Keratinocyte (primary cell): ENCODE measurements around the gene SLC16A7.

Experiments used
- EZH2 ChIP-seq: IDR thresholded peaks from one replicate; pipeline ENCODE4 v1.6.1; 2012; ENCODE audit warnings: inconsistent platforms, mild to moderate bottlenecking, low read length, moderate library complexity
- TF ChIP-seq, protein P1 (sequence below), 3 experiments: IDR thresholded peaks in 1 of 3; conservative IDR thresholded peaks in 1 of 3; optimal IDR thresholded peaks in 1 of 3; 2 replicates in 2 of 3; 3 replicates in 1 of 3; pipeline versions ENCODE3 to v1.5.1; 2011; ENCODE audit warnings: low read length in 3 of 3, mild to moderate bottlenecking in 3 of 3, moderate library complexity in 2 of 3, control low read depth in 1 of 3, inconsistent platforms in 1 of 3; ENCODE audit not compliant: insufficient read depth in 2 of 3; ENCODE audit errors: extremely low read depth in 1 of 3

DNA sequence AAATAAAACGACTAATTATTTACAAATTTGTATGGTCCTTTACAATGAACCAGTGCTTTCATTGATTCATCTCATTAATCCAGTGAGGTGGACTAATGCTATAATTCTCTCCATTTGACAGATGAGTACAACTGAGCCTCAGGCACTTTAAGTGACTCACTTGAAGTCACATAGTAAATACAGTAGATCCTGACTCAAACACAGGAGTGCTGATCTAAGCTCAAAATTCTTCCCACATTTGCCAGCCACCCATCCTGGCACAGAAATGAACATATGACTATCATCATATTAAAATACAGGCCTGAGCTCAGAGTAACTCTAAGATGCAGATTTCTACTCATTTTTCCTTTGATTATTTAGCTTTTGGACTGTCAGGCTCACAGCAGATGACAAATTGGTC, 30.6 kb downstream of the SLC16A7 start:
- TF ChIP-seq, protein P1, sequence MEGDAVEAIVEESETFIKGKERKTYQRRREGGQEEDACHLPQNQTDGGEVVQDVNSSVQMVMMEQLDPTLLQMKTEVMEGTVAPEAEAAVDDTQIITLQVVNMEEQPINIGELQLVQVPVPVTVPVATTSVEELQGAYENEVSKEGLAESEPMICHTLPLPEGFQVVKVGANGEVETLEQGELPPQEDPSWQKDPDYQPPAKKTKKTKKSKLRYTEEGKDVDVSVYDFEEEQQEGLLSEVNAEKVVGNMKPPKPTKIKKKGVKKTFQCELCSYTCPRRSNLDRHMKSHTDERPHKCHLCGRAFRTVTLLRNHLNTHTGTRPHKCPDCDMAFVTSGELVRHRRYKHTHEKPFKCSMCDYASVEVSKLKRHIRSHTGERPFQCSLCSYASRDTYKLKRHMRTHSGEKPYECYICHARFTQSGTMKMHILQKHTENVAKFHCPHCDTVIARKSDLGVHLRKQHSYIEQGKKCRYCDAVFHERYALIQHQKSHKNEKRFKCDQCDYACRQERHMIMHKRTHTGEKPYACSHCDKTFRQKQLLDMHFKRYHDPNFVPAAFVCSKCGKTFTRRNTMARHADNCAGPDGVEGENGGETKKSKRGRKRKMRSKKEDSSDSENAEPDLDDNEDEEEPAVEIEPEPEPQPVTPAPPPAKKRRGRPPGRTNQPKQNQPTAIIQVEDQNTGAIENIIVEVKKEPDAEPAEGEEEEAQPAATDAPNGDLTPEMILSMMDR (optimal IDR thresholded peaks at IDR 0.05 in 1 of 3, IDR thresholded peaks at IDR 0.05 in 1 of 3, conservative IDR thresholded peaks at IDR 0.05 in 1 of 3; ENCODE audit: extremely low read depth in 1 of 3, insufficient read depth in 2 of 3, low read length in 3 of 3) = no peak
- no peak for TF ChIP-seq EZH2
